Measurements from ENCODE around the gene STPG3. TPM values are rescaled to one million over a fixed set of nuclear protein-coding genes. Genes with fewer than 3 reads are reported as not detected.

The STPG3 gene
- total RNA-seq, 1 donor = not detected

DNA sequence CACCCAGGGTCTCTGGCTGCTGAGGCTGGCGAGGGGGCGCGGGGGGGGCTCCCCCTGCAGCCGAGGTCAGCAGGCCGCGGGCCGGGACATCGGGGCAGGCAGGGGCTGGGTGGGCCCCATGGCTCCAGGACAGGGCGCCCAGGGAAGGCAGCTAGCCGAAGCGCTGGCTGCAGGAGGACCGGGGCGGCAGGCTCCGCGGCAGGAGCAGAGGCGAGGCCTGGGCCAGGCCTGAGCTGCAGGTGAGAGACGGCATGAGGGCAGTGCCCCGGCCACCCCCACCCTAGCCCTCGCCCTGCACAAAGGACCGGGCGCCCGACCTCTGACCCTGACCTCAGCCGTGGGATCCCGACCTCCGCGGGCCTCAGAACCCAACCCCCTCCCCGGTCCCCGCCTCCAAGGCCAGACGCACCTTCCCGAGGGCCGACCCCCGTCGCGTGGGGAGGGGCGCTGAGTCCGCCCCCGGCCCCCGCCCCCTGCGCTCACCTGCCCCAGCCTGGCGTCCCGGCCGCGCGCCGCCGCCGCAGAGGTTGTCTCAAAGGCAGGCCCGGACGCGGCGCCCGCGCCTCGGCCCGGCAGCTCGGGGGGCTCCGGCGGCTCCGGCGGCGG lies 29.5 kb upstream of the STPG3 start:
- no peak for DNase-seq (ENCODE audit: low read depth)
- TF ChIP-seq, protein P1, sequence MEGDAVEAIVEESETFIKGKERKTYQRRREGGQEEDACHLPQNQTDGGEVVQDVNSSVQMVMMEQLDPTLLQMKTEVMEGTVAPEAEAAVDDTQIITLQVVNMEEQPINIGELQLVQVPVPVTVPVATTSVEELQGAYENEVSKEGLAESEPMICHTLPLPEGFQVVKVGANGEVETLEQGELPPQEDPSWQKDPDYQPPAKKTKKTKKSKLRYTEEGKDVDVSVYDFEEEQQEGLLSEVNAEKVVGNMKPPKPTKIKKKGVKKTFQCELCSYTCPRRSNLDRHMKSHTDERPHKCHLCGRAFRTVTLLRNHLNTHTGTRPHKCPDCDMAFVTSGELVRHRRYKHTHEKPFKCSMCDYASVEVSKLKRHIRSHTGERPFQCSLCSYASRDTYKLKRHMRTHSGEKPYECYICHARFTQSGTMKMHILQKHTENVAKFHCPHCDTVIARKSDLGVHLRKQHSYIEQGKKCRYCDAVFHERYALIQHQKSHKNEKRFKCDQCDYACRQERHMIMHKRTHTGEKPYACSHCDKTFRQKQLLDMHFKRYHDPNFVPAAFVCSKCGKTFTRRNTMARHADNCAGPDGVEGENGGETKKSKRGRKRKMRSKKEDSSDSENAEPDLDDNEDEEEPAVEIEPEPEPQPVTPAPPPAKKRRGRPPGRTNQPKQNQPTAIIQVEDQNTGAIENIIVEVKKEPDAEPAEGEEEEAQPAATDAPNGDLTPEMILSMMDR (IDR thresholded peaks at IDR 0.05; ENCODE audit: insufficient read depth, low read depth, low read length) = no peak
- H3K4me3 ChIP-seq (ENCODE audit: low read depth, low read length) = peak overlapping the region; percentile 41

DNA sequence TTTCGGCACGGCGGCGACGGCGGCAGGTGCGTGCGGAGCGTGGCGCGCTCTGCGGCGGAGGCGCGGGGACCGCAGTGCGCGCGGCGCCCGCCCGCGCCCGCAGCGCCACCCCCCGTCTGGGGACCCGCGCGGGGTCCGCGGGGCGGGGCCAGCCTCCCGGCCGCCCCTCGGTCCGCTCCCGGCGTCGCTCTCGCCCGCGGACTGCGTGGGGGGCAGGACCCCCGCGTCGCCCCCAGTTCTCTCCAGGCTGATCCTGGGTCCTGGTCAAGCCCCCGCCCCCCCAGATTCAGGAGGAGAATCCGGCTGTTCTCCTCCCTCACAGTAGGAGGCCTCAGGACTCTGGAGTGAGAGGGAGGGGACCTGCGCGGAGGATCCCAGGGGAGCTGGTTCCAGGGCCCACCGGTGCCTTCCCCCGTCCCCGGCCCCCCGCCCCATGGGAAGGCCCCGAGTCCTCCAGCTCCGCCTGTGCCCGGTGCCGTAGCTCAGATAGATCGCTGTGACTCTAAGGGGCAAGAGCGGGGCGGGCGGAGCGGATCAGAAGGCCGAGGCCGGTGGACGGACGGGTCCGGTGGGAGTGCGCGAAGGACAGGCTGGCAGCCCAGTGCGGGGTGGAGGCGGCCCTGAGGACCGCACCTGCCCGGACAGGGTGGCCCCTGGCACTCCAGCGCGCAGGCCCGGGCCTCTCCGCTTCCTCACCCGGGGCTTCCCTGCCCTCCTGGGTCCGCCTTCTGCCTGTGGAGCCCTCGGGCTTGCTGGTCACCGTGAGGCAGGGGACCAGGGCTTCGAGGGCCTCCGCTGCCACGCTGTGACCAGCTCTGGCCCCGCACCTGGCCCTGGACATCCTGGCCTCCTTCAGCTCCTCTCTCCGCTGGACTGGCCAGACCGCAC lies 28.7 kb upstream of the STPG3 start, which contains the start of gene RNF208:
Gene RNF208 (minus strand): TSS at position 51 of the 888 bp plus-strand sequence. CDS start 1,028 bp downstream, outside the sequence.
- peak within 1 kb of the TSS; percentile 54 for H3K4me3 ChIP-seq (ENCODE audit: low read depth, low read length)
- TF ChIP-seq, protein P1 (IDR thresholded peaks at IDR 0.05; ENCODE audit: insufficient read depth, low read depth, low read length) = no peak
- DNase-seq (ENCODE audit: low read depth) = no peak

DNA sequence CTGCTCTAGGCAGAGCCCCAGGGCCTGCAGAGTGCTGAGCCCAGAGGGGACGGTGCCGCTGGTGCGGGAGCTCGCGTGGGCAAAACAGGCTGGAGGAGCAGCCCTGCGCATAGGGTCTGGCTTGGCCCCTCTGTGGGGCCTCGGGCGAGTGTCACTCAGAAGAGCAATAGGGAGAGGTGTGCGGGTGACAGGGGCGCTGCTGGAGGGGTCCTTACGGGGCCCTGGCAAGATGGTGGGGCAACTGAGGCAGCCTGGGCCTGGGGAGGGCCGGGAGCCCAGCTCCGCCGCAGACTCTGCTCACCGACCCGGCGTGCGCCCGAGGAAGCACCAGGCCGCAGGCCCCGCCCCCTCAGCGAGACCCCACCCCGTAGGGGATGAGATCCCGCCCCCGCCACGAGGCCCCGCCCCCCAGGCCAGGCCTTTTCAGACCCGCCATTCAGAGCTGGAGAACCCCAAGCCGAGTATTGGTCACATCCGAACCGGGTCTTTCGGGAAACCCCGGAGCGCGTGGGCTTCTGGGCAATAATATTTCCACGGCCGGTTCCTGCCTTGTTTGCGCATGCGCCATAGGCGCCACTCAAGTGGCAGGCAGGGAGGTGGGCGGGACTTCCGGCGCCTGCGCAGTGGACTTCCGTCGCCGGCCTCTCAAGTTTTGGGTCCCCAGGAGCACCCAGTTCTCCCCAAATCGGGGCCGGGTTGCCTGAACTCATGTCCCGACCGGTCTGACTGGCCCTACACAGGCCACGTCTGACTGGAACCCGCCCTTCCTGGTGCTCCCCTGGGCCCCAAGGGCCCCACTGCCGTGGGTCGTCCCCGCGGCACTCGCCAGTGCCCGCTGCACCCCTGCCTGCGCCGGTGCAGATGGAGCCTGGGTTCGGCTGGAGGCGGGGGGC lies 27.8 kb upstream of the STPG3 start:
- H3K4me3 ChIP-seq (ENCODE audit: low read depth, low read length) = peak overlapping the region; percentile 88
- TF ChIP-seq, protein P1 (IDR thresholded peaks at IDR 0.05; ENCODE audit: insufficient read depth, low read depth, low read length) = no peak
- DNase-seq (ENCODE audit: low read depth) = peak; percentile 98

DNA sequence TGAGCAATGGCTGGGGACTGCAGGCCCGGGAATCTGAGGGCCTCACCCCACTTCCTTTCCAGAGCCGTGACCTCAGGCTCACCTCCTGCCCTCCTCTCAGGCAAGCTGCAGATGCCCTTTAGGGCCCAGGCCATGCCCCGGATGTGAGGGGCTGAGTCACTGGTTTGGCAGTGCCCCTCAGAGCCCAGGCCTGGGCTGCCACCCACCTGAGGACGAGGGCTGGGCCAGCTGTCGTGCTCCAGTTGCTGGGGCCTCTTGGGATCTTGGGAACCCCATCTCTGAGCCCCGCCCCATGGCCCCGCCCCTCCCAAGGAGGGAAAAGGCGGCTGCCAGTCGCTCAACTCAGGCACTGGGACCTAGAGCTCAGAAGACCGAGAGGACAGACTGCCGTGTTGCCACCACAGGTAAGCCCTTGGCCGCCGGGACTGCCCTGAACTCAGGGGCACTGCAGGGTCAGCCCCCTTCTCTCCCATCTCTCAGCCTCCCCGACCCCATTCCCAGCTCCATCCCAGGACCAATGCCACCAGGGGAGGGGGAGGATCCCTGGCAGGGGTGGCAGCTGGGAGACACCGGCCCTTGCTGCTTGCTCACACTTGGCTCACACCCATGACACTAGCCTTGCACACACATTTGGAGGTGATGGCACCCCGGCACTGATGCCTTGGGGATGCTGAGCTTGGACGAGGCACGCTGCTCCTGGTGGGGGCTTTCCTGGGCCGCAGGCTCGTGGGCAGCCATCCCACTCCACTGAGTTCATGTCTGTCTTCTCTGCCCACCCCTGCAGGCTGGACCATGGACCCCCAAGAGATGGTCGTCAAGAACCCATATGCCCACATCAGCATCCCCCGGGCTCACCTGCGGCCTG lies 26.0 kb upstream of the STPG3 start, which contains the start of gene CYSRT1:
Gene CYSRT1 (plus strand): TSS at position 345 of the 865 bp plus-strand sequence. CDS start 448 bp downstream, at position 793.
- TF ChIP-seq, protein P1 (IDR thresholded peaks at IDR 0.05; ENCODE audit: insufficient read depth, low read depth, low read length) = no peak
- no peak for DNase-seq (ENCODE audit: low read depth)
- peak within 1 kb of the TSS; percentile 88 for H3K4me3 ChIP-seq (ENCODE audit: low read depth, low read length)

DNA sequence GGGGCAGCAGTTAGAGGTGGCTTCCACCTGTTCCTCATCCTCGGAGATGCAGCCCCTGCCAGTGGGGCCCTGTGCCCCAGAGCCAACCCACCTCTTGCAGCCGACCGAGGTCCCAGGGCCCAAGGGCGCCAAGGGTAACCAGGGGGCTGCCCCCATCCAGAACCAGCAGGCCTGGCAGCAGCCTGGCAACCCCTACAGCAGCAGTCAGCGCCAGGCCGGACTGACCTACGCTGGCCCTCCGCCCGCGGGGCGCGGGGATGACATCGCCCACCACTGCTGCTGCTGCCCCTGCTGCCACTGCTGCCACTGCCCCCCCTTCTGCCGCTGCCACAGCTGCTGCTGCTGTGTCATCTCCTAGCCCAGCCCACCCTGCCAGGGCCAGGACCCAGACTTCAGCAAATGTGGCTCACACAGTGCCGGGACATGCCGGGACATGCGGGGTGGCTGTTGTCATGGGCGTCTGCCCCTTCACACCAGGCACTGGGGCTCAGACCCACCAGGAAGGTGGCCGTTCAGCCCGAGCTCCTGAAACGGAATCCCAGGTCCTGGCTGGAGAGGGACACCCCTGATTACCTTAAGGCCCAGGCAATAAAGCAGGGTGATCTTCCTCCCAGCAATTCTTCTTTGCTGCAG lies 25.3 kb upstream of the STPG3 start:
- H3K4me3 ChIP-seq (ENCODE audit: low read depth, low read length) = no peak overlapping the region
- DNase-seq (ENCODE audit: low read depth) = no peak
- TF ChIP-seq, protein P1 (IDR thresholded peaks at IDR 0.05; ENCODE audit: insufficient read depth, low read depth, low read length) = no peak
